ENCODE measurements around the gene NRSN2. TPM values are rescaled to one million over a fixed set of nuclear protein-coding genes. Genes with fewer than 3 reads are reported as not detected.
A peak's percentile ranks its signal among the peaks of the same experiment; 100 is the strongest.

The NRSN2 gene
- total RNA-seq, 1 experiment from 2014 or later, result 1.9 TPM

- TF ChIP-seq SP1 (IDR thresholded peaks at IDR 0.05; ENCODE audit: low read depth), result no peak
- no peak for TF ChIP-seq SIN3A (IDR thresholded peaks at IDR 0.05; ENCODE audit: low read depth)
Observed at GRCh38 chr20:313402-313801, 33.5 kb upstream of the NRSN2 start (continued).

GRCh38 chr20:313948-314347 is 33.0 kb upstream of the NRSN2 start:
- Histone ChIP-seq H4K20me1 (ENCODE audit: insufficient read depth) (no peaks in the 10 kb centered on the region), H3K36me3 (ENCODE audit: control insufficient read depth in 1 of 2, insufficient read depth in 2 of 2, low read length in 2 of 2) (no peaks in the 10 kb centered on the region), H3K9ac (ENCODE audit: low read length) (no peak overlapping the region), H3K9me3 (ENCODE audit: control insufficient read depth in 1 of 2, insufficient read depth in 1 of 2, low read depth in 1 of 2, low read length in 2 of 2) (no peaks in the 10 kb centered on the region), H3K4me3 (replicated peaks in 1 of 2; ENCODE audit: low read depth in 1 of 2, low read length in 2 of 2) (no peak overlapping the region), H3K27me3 (ENCODE audit: insufficient read depth, low read length) (no peaks in the 10 kb centered on the region), H3K4me1 (ENCODE audit: control insufficient read depth in 1 of 2, insufficient read depth in 2 of 2, low read length in 2 of 2) (peaks cover 0 to 8% of the 10 kb centered on the region in 2 experiments; a peak in 2 of 4 replicates), H3K27ac (ENCODE audit: low read depth, low read length) (no peak overlapping the region), H3K9me2 (ENCODE audit: insufficient read depth) (no peaks in the 10 kb centered on the region), H3K79me2 (ENCODE audit: insufficient read depth, low read length) (no peaks in the 10 kb centered on the region), H3K4me2 (ENCODE audit: low read length) (peak overlapping the region; percentile 19; the same call in 1 of the 2 replicates), H2AFZ (ENCODE audit: low read depth, low read length, poor library complexity, severe bottlenecking) (no peak overlapping the region)
- ChIA-PET POLR2A (no interaction called here), RAD21 (ENCODE audit: low non-redundant PET in 1 of 2, low total read pairs in 2 of 2, uncharacterized antibody in 2 of 2, unreplicated experiment in 2 of 2) (no interaction called here), CTCF (no interaction called here)
- no TSS peak for BruUV-seq (replicated peaks)
- TF ChIP-seq SRF (IDR thresholded peaks at IDR 0.05; ENCODE audit: low read depth), result no peak
- no peak for TF ChIP-seq SIN3A (IDR thresholded peaks at IDR 0.05; ENCODE audit: low read depth)
- TF ChIP-seq JUND (IDR thresholded peaks at IDR 0.05), result 0 out of 2 replicates have a peak, but pooled peaks have one; percentile 18
- TF ChIP-seq FOSL1 (IDR thresholded peaks at IDR 0.05; ENCODE audit: low read depth), result peak; percentile 46; the same call in 1 of the 2 replicates
- DNase-seq (ENCODE audit: low read depth, low spot score), result no peak
- intact Hi-C loops (cut with micrococcal nuclease), result no loop called here
- no peak for ATAC-seq

GRCh38 chr20:316316-317068 is 30.4 kb upstream of the NRSN2 start:
- H2AFZ ChIP-seq (ENCODE audit: low read depth, low read length, poor library complexity, severe bottlenecking), result no peak overlapping the region
- DNase-seq (ENCODE audit: low read depth, low spot score) (no peak), ATAC-seq (no peak)
- H3K9me2 ChIP-seq (ENCODE audit: insufficient read depth), result no peaks in the 10 kb centered on the region
- H3K4me3 ChIP-seq (replicated peaks in 1 of 2; ENCODE audit: low read depth in 1 of 2, low read length in 2 of 2), result no peak overlapping the region
- H3K27me3 ChIP-seq (ENCODE audit: insufficient read depth, low read length), result no peaks in the 10 kb centered on the region
- no peak overlapping the region for H3K9ac ChIP-seq (ENCODE audit: low read length)
- H3K36me3 ChIP-seq (ENCODE audit: control insufficient read depth in 1 of 2, insufficient read depth in 2 of 2, low read length in 2 of 2), result no peaks in the 10 kb centered on the region
- ChIA-PET CTCF (no interaction called here), POLR2A (no interaction called here), RAD21 (ENCODE audit: low non-redundant PET in 1 of 2, low total read pairs in 2 of 2, uncharacterized antibody in 2 of 2, unreplicated experiment in 2 of 2) (no interaction called here)
- H4K20me1 ChIP-seq (ENCODE audit: insufficient read depth), result no peaks in the 10 kb centered on the region
- H3K79me2 ChIP-seq (ENCODE audit: insufficient read depth, low read length), result no peaks in the 10 kb centered on the region
- BruUV-seq (replicated peaks), result no TSS peak
- H3K9me3 ChIP-seq (ENCODE audit: control insufficient read depth in 1 of 2, insufficient read depth in 1 of 2, low read depth in 1 of 2, low read length in 2 of 2), result no peaks in the 10 kb centered on the region
- intact Hi-C loops (cut with micrococcal nuclease), result no loop called here
- H3K4me1 ChIP-seq (ENCODE audit: control insufficient read depth in 1 of 2, insufficient read depth in 2 of 2, low read length in 2 of 2), result peaks cover 0 to 8% of the 10 kb centered on the region in 2 experiments; a peak in 2 of 4 replicates
- H3K27ac ChIP-seq (ENCODE audit: low read depth, low read length), result no peak overlapping the region
- no peak overlapping the region for H3K4me2 ChIP-seq (ENCODE audit: low read length)
- TF ChIP-seq POLR2A (IDR thresholded peaks at IDR 0.05; ENCODE audit: borderline replicate concordance, extremely low read depth, insufficient read depth, insufficient read length) (no peak), MAX (IDR thresholded peaks at IDR 0.05) (no peak), REST (IDR thresholded peaks at IDR 0.05; ENCODE audit: low read depth) (no peak), EGR1 (IDR thresholded peaks at IDR 0.05; ENCODE audit: low read depth) (no peak), JUND (IDR thresholded peaks at IDR 0.05) (no peak), FOSL1 (IDR thresholded peaks at IDR 0.05; ENCODE audit: low read depth) (no peak), SP1 (IDR thresholded peaks at IDR 0.05; ENCODE audit: low read depth) (no peak), EZH2phosphoT487 (IDR thresholded peaks at IDR 0.05; ENCODE audit: borderline replicate concordance) (no peak), CBX3 (IDR thresholded peaks at IDR 0.05; ENCODE audit: low read depth) (no peak), ZNF274 (IDR thresholded peaks at IDR 0.05; ENCODE audit: low read depth, low read length) (no peak), CTCF (IDR thresholded peaks at IDR 0.05 in 2 of 3, conservative IDR thresholded peaks at IDR 0.05 in 1 of 3; ENCODE audit: borderline replicate concordance in 1 of 3, insufficient read depth in 1 of 3, low read depth in 2 of 3, low read length in 2 of 3) (no peak), SIN3A (IDR thresholded peaks at IDR 0.05; ENCODE audit: low read depth) (no peak)
